ENCODE measurements around the gene ZNF516.

DNA sequence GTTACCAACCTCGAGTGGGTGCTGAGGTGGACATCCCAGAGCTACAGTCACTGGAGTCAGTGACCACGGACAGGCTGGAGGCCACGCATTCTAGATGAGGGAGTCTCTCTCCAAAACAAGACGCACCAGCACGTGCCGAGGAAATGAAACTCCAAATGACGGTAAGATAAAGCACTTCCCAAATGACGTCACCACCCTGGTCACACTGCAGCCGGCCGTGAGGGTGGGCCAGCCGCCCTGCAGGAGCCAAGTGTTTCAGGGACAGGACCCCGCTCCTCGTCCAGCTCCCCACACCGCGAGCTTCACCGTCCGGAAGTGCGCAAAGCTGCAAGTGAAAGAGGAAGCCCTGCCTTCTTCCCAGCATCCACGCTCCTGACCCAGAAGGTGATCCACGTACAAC is 99.4 kb downstream of the ZNF516 start:
- TF ChIP-seq JUNB (IDR thresholded peaks at IDR 0.05) (no peak), WRNIP1 (IDR thresholded peaks at IDR 0.05; ENCODE audit: borderline replicate concordance, low read depth, low read length) (no peak), TCF7 (IDR thresholded peaks at IDR 0.05; ENCODE audit: borderline replicate concordance) (no peak)

Measured in GM12878 (cell line).